ENCODE data around the gene NEAT1. TPM values are rescaled to one million over a fixed set of nuclear protein-coding genes. Genes with fewer than 3 reads are reported as not detected.
A peak's percentile ranks its signal among the peaks of the same experiment; 100 is the strongest.

The NEAT1 gene
- total and polyA plus RNA-seq, 9 of the 15 experiments (the other 6 are each of a cell fraction or from before 2014, with no cell fraction given): 20.1 to 389 (median 62.8) TPM

GRCh38 chr11:65479184-65480145 is 56.9 kb downstream of the NEAT1 start (continued):
- TF ChIP-seq TGIF2 (CRISPR knock-in tag; IDR thresholded peaks at IDR 0.05): no peak
- TF ChIP-seq DPF2 (IDR thresholded peaks at IDR 0.05): no peak
- no peak for TF ChIP-seq SMAD2 (IDR thresholded peaks at IDR 0.05; ENCODE audit: low read depth, low read length)
- TF ChIP-seq, protein P1, sequence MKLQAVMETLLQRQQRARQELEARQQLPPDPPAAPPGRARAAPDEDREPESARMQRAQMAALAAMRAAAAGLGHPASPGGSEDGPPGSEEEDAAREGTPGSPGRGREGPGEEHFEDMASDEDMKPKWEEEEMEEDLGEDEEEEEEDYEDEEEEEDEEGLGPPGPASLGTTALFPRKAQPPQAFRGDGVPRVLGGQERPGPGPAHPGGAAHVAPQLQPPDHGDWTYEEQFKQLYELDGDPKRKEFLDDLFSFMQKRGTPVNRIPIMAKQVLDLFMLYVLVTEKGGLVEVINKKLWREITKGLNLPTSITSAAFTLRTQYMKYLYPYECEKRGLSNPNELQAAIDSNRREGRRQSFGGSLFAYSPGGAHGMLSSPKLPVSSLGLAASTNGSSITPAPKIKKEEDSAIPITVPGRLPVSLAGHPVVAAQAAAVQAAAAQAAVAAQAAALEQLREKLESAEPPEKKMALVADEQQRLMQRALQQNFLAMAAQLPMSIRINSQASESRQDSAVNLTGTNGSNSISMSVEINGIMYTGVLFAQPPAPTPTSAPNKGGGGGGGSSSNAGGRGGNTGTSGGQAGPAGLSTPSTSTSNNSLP (IDR thresholded peaks at IDR 0.05; ENCODE audit: borderline replicate concordance, low read depth, low read length): no peak
- TF ChIP-seq EGR1 (conservative IDR thresholded peaks at IDR 0.05): no peak
- no peak for TF ChIP-seq ZNF197 (CRISPR knock-in tag; IDR thresholded peaks at IDR 0.05; ENCODE audit: low read depth)
- no peak for TF ChIP-seq FOXJ2 (tag; IDR thresholded peaks at IDR 0.05)
- no peak for TF ChIP-seq FOXP4 (CRISPR knock-in tag; IDR thresholded peaks at IDR 0.05; ENCODE audit: borderline replicate concordance)
- TF ChIP-seq MAX (CRISPR knock-in tag; IDR thresholded peaks at IDR 0.05): no peak
- no peak for TF ChIP-seq TEAD4 (IDR thresholded peaks at IDR 0.05; ENCODE audit: low read length)
- TF ChIP-seq TEAD4 (CRISPR knock-in tag; IDR thresholded peaks at IDR 0.05; ENCODE audit: borderline replicate concordance): no peak
- TF ChIP-seq MAZ (CRISPR knock-in tag; conservative IDR thresholded peaks at IDR 0.05 in 1 of 2, IDR thresholded peaks at IDR 0.05 in 1 of 2): peak; percentile 0 to 29; a peak in 3 of 4 replicates
- TF ChIP-seq DMBX1 (CRISPR knock-in tag; IDR thresholded peaks at IDR 0.05; ENCODE audit: borderline replicate concordance): 0 out of 2 replicates have a peak, but pooled peaks have one; percentile 1
- TF ChIP-seq ZNF707 (CRISPR knock-in tag; conservative IDR thresholded peaks at IDR 0.05): no peak
- TF ChIP-seq CBX5 (IDR thresholded peaks at IDR 0.05; ENCODE audit: borderline replicate concordance, low read depth): no peak
- TF ChIP-seq IRF1 (CRISPR knock-in tag; IDR thresholded peaks at IDR 0.05; ENCODE audit: borderline replicate concordance): no peak
- TF ChIP-seq NBN (IDR thresholded peaks at IDR 0.05; ENCODE audit: low read depth): no peak
- 0 out of 2 replicates have a peak, but pooled peaks have one; percentile 10 for TF ChIP-seq MYNN (IDR thresholded peaks at IDR 0.05)
- no peak for TF ChIP-seq MYNN (CRISPR knock-in tag; IDR thresholded peaks at IDR 0.05)
- TF ChIP-seq BRD9 (IDR thresholded peaks at IDR 0.05; ENCODE audit: low read depth, partially characterized antibody): peak; percentile 46
- TF ChIP-seq ARID2 (IDR thresholded peaks at IDR 0.05): no peak
- TF ChIP-seq ZNF23 (CRISPR knock-in tag; IDR thresholded peaks at IDR 0.05): no peak

Data from K562 (cell line).